Measurements from ENCODE around the gene UPF1.

- TF ChIP-seq CTCF (conservative IDR thresholded peaks at IDR 0.05) (no peak), EZH2 (IDR thresholded peaks at IDR 0.05; ENCODE audit: low read depth) (no peak)
Measured at GRCh38 chr19:18844806-18845329, 13.1 kb downstream of the UPF1 start.
